KG1 (cell line): Measurements from ENCODE around the gene MSANTD2.

Source experiments
- DNase-seq: peaks from one replicate; lab custom pipeline; 2025; lab: John Stamatoyannopoulos, UW

Gene MSANTD2

DNA sequence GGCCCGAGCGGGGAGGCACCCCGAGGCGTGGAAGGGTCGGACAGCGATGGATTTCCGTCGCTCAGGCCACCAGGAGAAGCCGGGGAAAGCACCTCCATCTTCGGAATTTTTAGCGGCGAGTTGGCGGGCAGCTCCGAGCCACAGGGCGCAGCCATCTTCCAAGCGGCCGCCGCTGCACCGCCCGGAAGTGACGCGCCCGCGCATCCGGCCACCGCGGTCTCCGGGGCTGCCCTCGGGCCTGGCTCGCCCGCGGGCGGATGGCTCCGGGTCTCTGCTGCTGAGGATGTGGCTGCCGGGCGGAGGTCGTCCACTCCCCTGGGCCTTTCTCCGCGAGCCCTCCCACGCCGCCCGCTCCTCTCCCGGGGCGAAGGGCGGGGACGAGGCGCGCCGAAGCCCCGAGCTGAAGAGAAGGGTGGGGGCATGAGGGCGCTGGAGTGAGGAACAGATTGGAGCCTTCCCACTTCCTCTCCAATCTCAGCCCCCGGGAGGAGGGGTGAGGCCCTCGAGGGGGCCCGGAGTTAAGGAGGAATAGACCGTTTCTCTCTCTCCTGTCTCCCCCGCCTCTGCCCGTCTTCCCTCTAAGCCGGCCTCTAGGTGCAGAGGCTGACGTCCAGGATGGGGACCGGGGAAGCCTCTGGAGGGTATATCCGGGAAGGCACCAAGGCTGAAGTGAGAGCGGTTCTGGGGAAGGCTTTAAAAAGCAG, at the start of gene MSANTD2:
MSANTD2 (minus strand) TSS at position 181 of the 704 bp plus-strand sequence; CDS start at position 155, 26 bp downstream.
- peak; percentile 79 for DNase-seq

GRCh38 chr11:124846070-124846673, 46.0 kb upstream of the MSANTD2 start:
- no peak for DNase-seq

DNA sequence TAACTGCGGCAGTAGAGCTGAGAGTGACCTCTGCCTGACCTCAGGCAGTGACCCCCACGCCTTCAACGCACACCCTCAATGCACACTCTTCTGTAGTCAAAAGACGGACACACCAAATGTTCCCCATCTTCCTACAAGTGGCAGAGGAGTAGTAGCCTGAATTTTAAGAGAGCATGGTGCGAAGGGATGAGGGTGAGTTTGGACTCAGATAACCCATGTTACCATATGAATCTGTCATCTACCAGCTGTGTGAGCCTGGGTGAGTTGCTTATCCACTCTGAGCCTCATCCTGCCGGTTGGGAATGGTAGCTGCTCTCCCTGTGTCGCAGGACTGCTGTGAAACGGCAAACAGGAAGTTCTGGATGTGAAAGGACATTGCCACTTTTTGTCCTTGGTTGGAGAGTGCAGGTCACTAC, 44.5 kb upstream of the MSANTD2 start:
- DNase-seq, result no peak

- no peak for DNase-seq
Observed at GRCh38 chr11:124843616-124843910, 43.4 kb upstream of the MSANTD2 start.

DNA sequence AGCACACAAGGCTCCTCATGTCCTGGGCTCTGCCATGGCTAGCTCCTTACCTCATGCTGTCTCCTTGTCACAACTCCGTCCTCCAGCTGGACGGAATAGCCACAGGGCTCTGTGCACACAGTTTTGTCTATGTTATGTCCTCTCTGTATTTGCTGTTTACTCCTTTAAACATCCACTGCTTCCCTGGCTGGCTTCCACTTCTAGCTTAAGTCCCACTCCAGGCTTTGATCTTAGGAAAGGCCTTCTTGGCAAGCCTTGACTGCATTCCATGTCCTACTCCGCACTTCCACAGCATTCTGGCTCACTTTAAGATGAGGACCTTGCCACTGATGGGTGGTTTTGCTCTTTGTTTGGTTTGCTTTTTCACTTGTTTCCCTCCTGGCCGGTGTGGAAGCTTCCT, 42.1 kb upstream of the MSANTD2 start:
- DNase-seq, result no peak

DNA sequence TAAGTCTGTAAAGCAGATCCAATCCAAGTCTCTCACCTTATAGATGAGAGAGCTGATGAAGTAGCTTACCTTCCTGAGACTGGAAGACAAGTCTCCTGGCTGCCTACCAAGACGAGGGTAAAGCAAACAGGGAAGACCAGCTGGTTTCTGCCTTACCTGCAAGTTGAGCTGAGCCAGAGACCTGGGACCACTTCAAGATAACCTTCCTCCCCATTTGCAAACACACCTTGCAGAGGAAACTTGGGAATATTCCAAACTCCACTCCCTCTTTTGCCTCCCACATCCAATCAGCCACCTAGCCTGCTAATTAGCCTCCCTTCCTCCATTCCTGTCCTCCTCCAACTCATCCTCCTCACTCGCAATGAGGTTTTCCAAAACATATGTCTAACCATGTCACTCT, 41.6 kb upstream of the MSANTD2 start:
- DNase-seq, result no peak

DNA sequence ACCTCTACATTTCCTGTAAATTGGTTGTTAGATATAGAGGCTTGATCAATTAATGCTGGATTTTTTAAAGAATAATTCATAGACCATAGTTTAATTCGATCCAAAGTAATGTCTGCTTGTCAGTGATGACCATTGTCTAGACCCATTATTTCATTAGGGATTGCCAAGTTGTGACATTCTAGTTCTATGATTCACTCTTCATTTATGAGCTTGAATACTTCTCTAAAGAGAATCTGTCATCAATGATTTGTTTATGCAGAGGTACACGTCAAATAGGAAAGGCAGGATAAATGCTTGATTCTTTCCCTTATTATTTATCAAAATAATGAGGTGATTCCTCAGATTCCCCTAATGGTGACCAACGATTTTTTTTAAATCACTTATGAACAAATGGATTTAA, 41.0 kb upstream of the MSANTD2 start:
- DNase-seq, result no peak

GRCh38 chr11:124840666-124841065, 40.5 kb upstream of the MSANTD2 start:
- DNase-seq, result no peak

GRCh38 chr11:124839972-124840621, 39.9 kb upstream of the MSANTD2 start:
- no peak for DNase-seq

DNA sequence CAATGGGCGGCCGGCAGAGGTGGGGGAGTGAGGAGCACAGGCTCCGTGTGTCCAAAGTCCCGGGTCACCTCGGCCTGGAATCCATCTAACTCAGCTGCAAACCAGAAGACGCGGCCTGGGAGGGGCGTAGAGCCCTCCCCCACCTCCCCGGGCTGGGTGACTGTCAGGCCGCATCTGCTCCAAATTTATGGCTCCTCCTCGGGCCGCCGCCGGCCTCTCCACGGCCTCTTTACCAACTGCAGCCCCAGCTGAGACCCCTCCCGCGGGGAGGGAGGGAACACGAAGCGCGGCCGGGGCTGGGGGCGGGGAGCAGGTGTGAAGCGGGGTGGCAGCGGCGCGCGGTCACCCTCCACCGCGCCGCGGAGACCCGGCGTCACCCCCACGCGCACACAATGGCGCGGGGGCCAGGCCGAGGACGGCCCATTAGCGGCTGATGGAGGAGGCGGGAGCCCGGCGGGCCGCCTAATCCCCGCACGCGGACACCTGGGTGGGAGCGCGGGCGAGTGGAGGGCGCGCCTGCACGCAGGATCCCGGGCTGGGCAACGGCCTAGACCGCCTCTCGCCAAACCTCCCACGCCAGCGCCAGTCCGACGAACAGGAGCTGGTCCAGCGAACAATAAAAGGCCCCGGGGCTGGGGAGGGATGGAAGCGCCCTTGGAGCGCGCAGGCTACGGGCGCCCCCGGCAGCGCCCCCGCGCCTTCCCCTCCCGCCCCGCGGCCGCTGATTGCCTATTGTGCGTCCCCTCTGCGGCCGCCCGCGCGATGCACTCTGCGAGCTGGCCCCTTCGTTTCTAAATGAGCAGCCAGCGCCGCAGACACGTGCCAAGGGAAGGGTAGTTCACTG, 39.1 kb upstream of the MSANTD2 start:
- no peak for DNase-seq

GRCh38 chr11:124838805-124839127, 38.6 kb upstream of the MSANTD2 start:
- DNase-seq, result no peak

DNA sequence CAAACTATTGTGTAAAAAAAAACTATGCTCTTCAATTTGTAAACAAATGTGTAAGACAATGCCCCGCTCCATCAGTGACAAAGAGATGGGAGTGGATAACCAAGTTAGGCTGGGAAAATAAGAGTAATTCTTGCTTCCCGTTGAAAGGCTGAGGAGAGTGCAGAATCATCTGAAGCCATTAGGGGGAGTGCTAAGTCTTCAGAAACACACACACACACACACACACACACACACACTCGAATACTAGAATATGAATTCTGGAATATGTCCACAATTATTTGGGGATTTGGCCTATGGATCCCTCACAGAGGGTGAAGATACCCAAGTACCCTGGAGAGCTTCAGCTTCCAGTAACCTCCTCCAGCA, 37.3 kb upstream of the MSANTD2 start:
- DNase-seq, result peak; percentile 50

DNA sequence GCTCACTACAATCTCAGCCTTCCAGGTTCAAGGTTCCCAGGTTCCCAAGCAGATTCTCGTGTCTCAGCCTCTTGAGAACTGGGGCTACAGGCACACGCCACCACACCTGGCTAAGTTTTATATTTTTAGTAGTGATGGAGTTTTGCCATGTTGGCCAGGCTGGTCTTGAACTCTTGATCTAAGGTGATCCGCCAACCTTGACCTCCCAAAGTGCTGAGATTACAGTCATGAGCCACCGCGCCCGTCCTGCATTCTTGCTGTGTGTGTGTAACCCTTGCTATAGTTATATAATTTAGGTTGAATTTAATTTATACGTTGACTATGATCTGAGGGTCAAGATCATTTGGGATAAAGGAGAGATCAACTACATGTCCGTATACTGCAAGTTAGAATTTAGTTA, 35.7 kb upstream of the MSANTD2 start:
- no peak for DNase-seq

GRCh38 chr11:124834526-124835180, 34.4 kb upstream of the MSANTD2 start:
- no peak for DNase-seq

GRCh38 chr11:124832571-124832970, 32.4 kb upstream of the MSANTD2 start:
- no peak for DNase-seq

DNA sequence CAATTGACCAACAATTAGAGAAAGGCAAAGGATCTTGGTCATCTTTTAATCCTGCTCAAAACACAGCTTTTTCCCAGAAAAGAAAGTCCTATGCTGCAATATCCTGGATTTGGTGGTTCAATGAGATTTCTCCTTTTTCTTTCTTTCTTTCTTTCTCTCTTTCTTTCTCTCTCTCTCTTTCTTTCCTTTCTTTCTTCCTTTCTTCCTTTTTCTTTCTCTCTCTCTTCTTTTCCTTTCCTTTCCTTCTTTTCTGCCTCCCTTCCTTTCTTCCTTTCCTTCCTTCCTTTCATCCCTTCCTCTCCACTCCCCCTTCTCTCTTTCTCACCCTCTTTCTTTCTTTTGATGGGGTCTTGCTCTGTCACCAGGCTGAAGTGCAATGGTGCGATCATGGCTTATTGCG, 31.7 kb upstream of the MSANTD2 start:
- no peak for DNase-seq

DNA sequence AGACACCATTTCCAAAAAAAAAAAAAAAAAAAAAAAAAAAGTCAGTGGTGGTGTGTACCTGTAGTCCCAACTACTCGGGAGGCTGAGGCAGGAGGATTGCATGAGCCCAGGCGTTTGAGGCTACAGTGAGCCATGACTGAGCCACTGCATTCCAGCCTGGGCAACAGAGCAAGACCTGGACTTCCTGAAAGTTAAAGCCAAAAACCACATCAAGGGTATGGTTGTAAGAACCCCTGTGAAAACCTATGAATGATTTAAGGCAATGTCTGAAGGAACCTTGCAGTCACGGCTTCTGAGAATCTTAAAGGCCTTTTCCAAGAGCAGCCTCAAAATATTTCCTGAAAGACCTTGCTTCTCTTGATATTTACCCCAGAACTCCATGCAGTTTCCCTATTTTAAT, 30.5 kb upstream of the MSANTD2 start:
- no peak for DNase-seq

DNA sequence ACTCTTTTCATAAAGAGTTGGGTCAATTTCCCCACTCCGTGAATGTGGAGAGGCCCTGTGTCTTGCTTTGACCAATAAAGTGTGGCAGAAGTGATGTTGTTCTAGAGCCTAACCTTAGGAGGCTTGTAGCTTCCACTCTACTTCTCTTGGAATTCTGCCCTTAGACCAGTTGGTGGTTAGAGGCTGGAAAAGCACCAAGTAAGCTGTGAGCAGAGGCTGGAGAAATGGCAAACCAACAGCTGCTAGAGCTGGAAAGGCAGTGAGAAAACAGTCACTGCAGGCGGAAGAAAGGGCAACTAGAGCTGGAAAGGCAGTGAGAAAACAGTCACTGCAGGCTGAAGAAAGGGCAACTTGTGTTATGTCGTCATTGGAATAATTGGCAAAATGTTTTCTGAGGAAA, 29.8 kb upstream of the MSANTD2 start:
- DNase-seq, result no peak

GRCh38 chr11:124825876-124826275, 25.7 kb upstream of the MSANTD2 start:
- no peak for DNase-seq

DNA sequence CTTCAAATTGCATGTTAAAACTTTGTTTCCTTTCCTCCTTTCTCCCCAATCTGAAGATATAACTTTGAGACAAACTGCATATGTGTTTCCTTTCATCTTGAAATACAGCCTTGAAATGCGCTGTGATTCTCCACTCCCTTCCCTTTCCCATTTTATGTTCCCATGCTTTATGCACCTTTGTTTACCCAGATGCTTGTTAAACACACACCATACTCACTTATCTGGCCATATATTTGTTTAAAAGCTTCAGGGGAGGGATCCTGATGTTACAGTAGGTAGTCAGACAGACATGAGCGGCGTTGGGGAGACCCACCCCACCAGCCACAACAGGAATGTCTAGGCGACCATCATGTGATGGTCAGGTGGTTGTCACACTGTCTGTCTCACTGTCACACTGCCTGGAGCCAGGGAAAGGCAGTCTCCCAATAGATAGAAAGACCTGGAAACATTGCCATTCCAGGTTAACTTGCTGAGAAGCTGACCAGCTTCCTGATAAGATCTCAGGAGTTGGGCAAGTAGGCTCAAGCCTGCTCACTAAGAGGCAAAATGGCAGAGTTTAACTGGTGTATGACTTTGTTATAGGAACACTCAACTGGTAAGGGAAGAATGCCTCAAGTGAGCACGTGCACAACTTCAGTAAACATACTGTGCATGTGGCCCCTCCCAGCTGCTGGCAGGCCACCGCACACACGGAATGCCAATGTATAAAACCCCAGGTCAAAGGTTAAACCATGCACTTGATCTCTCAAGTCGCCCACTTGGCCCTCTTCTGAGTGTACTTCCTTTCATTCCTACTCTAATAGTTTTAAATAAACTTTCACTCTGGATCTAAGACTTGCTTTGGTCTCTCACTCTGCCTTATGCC, 23.5 kb upstream of the MSANTD2 start:
- no peak for DNase-seq

- DNase-seq, result no peak
Observed at GRCh38 chr11:124821995-124822730, 22.0 kb upstream of the MSANTD2 start.
